HepG2 (cell line): ENCODE measurements around the gene DPP6. TPM values are rescaled to one million over a fixed set of nuclear protein-coding genes. Genes with fewer than 3 reads are reported as not detected.

Experiments
- ATAC-seq: fragments of 200-7000 bp; cut with Tn5 transposase; 3 replicates; pipeline ENCODE4 v1.9.1; 2020; ENCODE audit warnings: mild to moderate bottlenecking, moderate library complexity
- BruUV-seq: library from RNA; stranded (reverse); fragments of 400-500 nt; replicated peaks from 2 replicates; lab custom pipeline; 2021; lab: Mats Ljungman, UMichigan
- CTCF ChIA-PET: fragments of 300-600 bp; formaldehyde crosslinking; extraction: SDS; loops from one replicate; lab custom pipeline; 2021; ENCODE audit warnings: low total read pairs, inconsistent platforms, low intra/inter-chr PET ratio; lab: Yijun Ruan, JAX
- POLR2A ChIA-PET: fragments of 350-600 bp; sonication (Branson Sonifier 250); formaldehyde crosslinking; loops from one replicate; lab custom pipeline; 2020; ENCODE audit warnings: antibody characterized with exemption, inconsistent platforms; lab: Yijun Ruan, JAX
- DNase-seq: peaks from one replicate; pipeline ENCODE4 v3.0.0-alpha.2; 2015; ENCODE audit warnings: low spot score
- FAIRE-seq: peaks from 3 replicates; lab custom pipeline; 2011; peaks lifted over from hg19 to GRCh38; lab: Jason Lieb, UNC
- H2AFZ ChIP-seq: one replicate; pipeline ENCODE4 v1.6.1; 2011; ENCODE audit warnings: low read length, inconsistent platforms
- H3K27ac ChIP-seq: fragments of 300-600 bp; 3 replicates; pipeline ENCODE4 v1.8.0; 2011; ENCODE audit warnings: mixed run types, mild to moderate bottlenecking, mixed read lengths, low read length, inconsistent platforms; ENCODE audit not compliant: insufficient read depth; ENCODE audit errors: extremely low read length
- H3K27me3 ChIP-seq, 2 experiments: fragments of 200-600 bp in 1 of 2; 2 replicates in 1 of 2; 3 replicates in 1 of 2; pipeline versions ENCODE4 v1.6.0 to v1.8.0; 2011; ENCODE audit warnings: low read length in 2 of 2, mild to moderate bottlenecking in 2 of 2, moderate library complexity in 2 of 2, inconsistent platforms in 1 of 2; ENCODE audit not compliant: insufficient read depth in 2 of 2, control insufficient read depth in 1 of 2
- H3K36me3 ChIP-seq, 2 experiments: fragments of 200-600 bp in 1 of 2; replicated peaks in 1 of 2; 2 replicates in 1 of 2; 3 replicates in 1 of 2; pipeline versions ENCODE4 v1.5.1 to v1.8.0; 2011; ENCODE audit warnings: low read length in 2 of 2, inconsistent platforms in 1 of 2; ENCODE audit not compliant: insufficient read depth in 2 of 2, control insufficient read depth in 1 of 2
- H3K4me1 ChIP-seq: 2 replicates; pipeline ENCODE4 v1.5.1; 2012; ENCODE audit warnings: low read length, inconsistent platforms; ENCODE audit not compliant: insufficient read depth
- H3K4me2 ChIP-seq: 2 replicates; pipeline ENCODE4 v1.6.0; 2011; ENCODE audit warnings: low read depth, low read length, inconsistent platforms
- H3K4me3 ChIP-seq, 3 experiments: fragments of 200-600 bp in 1 of 3; sonication (generic), shearing (Covaris generic) in 1 of 3; replicated peaks in 1 of 3; 2 replicates each; pipeline ENCODE4 v1.5.1; 2011 to 2016; ENCODE audit warnings: low read length in 3 of 3, inconsistent platforms in 2 of 3, low read depth in 2 of 3, mild to moderate bottlenecking in 2 of 3, control low read depth in 1 of 3, mixed read lengths in 1 of 3; ENCODE audit not compliant: insufficient read depth in 1 of 3
- H3K79me2 ChIP-seq: one replicate; pipeline ENCODE4 v1.6.1; 2011; ENCODE audit warnings: low read length, inconsistent platforms; ENCODE audit not compliant: insufficient read depth
- H3K9ac ChIP-seq: 2 replicates; pipeline ENCODE4 v1.6.0; 2011; ENCODE audit warnings: mild to moderate bottlenecking, low read depth, low read length, inconsistent platforms; ENCODE audit not compliant: insufficient read depth
- H3K9me3 ChIP-seq: 2 replicates; pipeline ENCODE4 v1.5.1; 2012; ENCODE audit warnings: mild to moderate bottlenecking, low read length
- H4K20me1 ChIP-seq: 2 replicates; pipeline ENCODE4 v1.6.0; 2011; ENCODE audit warnings: inconsistent platforms, mild to moderate bottlenecking, low read length, moderate library complexity; ENCODE audit not compliant: insufficient read depth
- KLF11 ChIP-seq: IDR thresholded peaks from 2 replicates; pipeline ENCODE4 v1.6.1; 2016; ENCODE audit warnings: missing compliant biosample characterization
- MAF1 ChIP-seq: sonication (generic); formaldehyde crosslinking; IDR thresholded peaks from 2 replicates; pipeline ENCODE4 v1.5.0; 2020; ENCODE audit warnings: missing genetic modification reagents, borderline replicate concordance
- POLR2G ChIP-seq: fragments of 200-400 bp; formaldehyde crosslinking; IDR thresholded peaks from 2 replicates; pipeline ENCODE4 v1.6.1; 2018; ENCODE audit warnings: mild to moderate bottlenecking, low read depth, low read length, moderate library complexity
- SAFB2 ChIP-seq: sonication (generic); formaldehyde crosslinking; IDR thresholded peaks from 2 replicates; pipeline ENCODE4 v1.5.1; 2020; ENCODE audit warnings: missing genetic modification reagents, low read depth, mild to moderate bottlenecking, borderline replicate concordance
- SIN3B ChIP-seq: fragments of 150-350 bp; IDR thresholded peaks from 2 replicates; pipeline ENCODE4 v1.6.1; 2014; ENCODE audit warnings: low read length
- ZNF121 ChIP-seq: sonication (generic); formaldehyde crosslinking; IDR thresholded peaks from 2 replicates; pipeline ENCODE4 v1.5.0; 2020; ENCODE audit warnings: mild to moderate bottlenecking, missing genetic modification reagents
- ZNF496 ChIP-seq: sonication (generic); formaldehyde crosslinking; IDR thresholded peaks from 2 replicates; pipeline ENCODE4 v1.8.1; 2023; ENCODE audit warnings: mild to moderate bottlenecking, moderate library complexity, missing genetic modification reagents; ENCODE audit not compliant: insufficient replicate concordance
- ZNF567 ChIP-seq: sonication (generic); formaldehyde crosslinking; IDR thresholded peaks from 2 replicates; pipeline ENCODE4 v1.8.1; 2023; ENCODE audit warnings: mild to moderate bottlenecking, missing genetic modification reagents, borderline replicate concordance
- WGBS: methylation state at CpG from one replicate; pipeline ENCODE4 v1.1.6; 2017; ENCODE audit warnings: low lambda C conversion rate; 5-methylcytosine and 5-hydroxymethylcytosine counted together
- in situ Hi-C: cut with HindIII; loops from 2 replicates; pipeline ENCODE4 v1.10.0; 2017; ENCODE audit warnings: low pct_unique_long_range_greater_than_20kb; ENCODE audit not compliant: extremely low pct_ligation_motif_present
- intact Hi-C: fragments of 100-400 bp; cut with micrococcal nuclease; formaldehyde crosslinking; loops from one replicate; pipeline ENCODE4 v1.10.0; 2022; ENCODE audit not compliant: unreplicated experiment
- polyA plus RNA-seq, 8 experiments: library from polyadenylated mRNA; depleted of rRNA in 3 of 8; stranded (reverse) in 7 of 8; unstranded in 1 of 8; fragments of >200 nt; fragmentation: Illumina TruSeq in 4 of 8; extraction: Trizol in 4 of 8; gene quantifications; 2 replicates each; pipeline versions ENCODE4 v1.2.1 to v1.2.3, GENCODE V29; 2011 to 2016; ENCODE audit warnings: low read depth in 4 of 8, missing spikeins in 1 of 8, mixed read lengths in 1 of 8; ENCODE audit not compliant: insufficient read depth in 1 of 8
- total RNA-seq, 5 experiments: library from RNA; depleted of rRNA; stranded (reverse); fragments of >200 nt; fragmentation: Illumina TruSeq; extraction: Trizol; gene quantifications; 2 replicates each; pipeline ENCODE4 v1.2.3, GENCODE V29; 2016; ENCODE audit warnings: low read depth in 1 of 5
- TF ChIP-seq, protein P1 (sequence below): IDR thresholded peaks from 2 replicates; pipeline ENCODE4 v1.6.1; 2016
- TF ChIP-seq, protein P2 (sequence below): sonication (generic); formaldehyde crosslinking; IDR thresholded peaks from 2 replicates; pipeline ENCODE4 v1.8.0; 2022; ENCODE audit warnings: mild to moderate bottlenecking, missing genetic modification reagents, moderate library complexity
- TF ChIP-seq, protein P3 (sequence below): IDR thresholded peaks from 2 replicates; pipeline ENCODE4 v1.6.1; 2016; ENCODE audit warnings: mild to moderate bottlenecking
- TF ChIP-seq, protein P4 (sequence below): sonication (generic); formaldehyde crosslinking; IDR thresholded peaks from 2 replicates; pipeline ENCODE4 v1.5.0; 2020; ENCODE audit warnings: missing genetic modification reagents
- TF ChIP-seq, protein P5 (sequence below): sonication (generic); formaldehyde crosslinking; IDR thresholded peaks from 2 replicates; pipeline ENCODE4 v1.4.0; 2020; ENCODE audit warnings: missing genetic modification reagents

DPP6 gene
- total and polyA plus RNA-seq, 2 of the 13 experiments (the other 11 are each of a cell fraction or from before 2014, with no cell fraction given), result not detected

DNA sequence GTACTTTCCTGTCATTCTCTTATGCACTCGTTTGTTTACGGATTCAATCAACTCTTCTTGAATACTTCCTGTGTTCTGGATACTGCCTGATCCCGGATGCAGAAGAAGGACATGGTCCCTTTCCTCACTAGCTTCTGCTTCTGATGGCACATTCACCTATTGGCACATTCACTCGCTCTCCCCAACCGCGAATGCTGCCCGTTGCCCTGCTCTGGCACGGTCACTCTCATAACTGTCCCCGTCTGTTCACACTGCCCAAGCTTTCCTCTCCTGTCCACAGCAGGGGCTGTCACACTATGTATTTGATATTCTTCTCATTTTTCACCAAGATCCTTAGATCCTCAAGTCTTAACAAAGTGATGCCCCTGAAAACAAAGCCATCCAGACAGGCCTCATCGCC is 623.4 kb downstream of the DPP6 start:
- H3K79me2 ChIP-seq, result no peaks in the 10 kb centered on the region
- no peaks in the 10 kb centered on the region for H3K4me1 ChIP-seq
- TF ChIP-seq, protein P1, sequence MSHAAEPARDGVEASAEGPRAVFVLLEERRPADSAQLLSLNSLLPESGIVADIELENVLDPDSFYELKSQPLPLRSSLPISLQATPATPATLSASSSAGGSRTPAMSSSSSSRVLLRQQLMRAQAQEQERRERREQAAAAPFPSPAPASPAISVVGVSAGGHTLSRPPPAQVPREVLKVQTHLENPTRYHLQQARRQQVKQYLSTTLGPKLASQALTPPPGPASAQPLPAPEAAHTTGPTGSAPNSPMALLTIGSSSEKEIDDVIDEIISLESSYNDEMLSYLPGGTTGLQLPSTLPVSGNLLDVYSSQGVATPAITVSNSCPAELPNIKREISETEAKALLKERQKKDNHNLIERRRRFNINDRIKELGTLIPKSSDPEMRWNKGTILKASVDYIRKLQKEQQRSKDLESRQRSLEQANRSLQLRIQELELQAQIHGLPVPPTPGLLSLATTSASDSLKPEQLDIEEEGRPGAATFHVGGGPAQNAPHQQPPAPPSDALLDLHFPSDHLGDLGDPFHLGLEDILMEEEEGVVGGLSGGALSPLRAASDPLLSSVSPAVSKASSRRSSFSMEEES (CRISPR knock-in tag), result no peak
- TF ChIP-seq, protein P2, sequence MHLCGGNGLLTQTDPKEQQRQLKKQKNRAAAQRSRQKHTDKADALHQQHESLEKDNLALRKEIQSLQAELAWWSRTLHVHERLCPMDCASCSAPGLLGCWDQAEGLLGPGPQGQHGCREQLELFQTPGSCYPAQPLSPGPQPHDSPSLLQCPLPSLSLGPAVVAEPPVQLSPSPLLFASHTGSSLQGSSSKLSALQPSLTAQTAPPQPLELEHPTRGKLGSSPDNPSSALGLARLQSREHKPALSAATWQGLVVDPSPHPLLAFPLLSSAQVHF (CRISPR knock-in tag), result no peak
- no peak for TF ChIP-seq SAFB2
- no peak for TF ChIP-seq ZNF567
- no peak for TF ChIP-seq MAF1 (CRISPR knock-in tag)
- no peak for TF ChIP-seq ZNF496
- TF ChIP-seq, protein P3, sequence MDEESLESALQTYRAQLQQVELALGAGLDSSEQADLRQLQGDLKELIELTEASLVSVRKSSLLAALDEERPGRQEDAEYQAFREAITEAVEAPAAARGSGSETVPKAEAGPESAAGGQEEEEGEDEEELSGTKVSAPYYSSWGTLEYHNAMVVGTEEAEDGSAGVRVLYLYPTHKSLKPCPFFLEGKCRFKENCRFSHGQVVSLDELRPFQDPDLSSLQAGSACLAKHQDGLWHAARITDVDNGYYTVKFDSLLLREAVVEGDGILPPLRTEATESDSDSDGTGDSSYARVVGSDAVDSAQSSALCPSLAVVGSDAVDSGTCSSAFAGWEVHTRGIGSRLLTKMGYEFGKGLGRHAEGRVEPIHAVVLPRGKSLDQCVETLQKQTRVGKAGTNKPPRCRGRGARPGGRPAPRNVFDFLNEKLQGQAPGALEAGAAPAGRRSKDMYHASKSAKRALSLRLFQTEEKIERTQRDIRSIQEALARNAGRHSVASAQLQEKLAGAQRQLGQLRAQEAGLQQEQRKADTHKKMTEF (CRISPR knock-in tag), result no peak
- TF ChIP-seq SIN3B, result no peak
- TF ChIP-seq, protein P4, sequence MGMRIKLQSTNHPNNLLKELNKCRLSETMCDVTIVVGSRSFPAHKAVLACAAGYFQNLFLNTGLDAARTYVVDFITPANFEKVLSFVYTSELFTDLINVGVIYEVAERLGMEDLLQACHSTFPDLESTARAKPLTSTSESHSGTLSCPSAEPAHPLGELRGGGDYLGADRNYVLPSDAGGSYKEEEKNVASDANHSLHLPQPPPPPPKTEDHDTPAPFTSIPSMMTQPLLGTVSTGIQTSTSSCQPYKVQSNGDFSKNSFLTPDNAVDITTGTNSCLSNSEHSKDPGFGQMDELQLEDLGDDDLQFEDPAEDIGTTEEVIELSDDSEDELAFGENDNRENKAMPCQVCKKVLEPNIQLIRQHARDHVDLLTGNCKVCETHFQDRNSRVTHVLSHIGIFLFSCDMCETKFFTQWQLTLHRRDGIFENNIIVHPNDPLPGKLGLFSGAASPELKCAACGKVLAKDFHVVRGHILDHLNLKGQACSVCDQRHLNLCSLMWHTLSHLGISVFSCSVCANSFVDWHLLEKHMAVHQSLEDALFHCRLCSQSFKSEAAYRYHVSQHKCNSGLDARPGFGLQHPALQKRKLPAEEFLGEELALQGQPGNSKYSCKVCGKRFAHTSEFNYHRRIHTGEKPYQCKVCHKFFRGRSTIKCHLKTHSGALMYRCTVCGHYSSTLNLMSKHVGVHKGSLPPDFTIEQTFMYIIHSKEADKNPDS, result no peak
- TF ChIP-seq, protein P5, sequence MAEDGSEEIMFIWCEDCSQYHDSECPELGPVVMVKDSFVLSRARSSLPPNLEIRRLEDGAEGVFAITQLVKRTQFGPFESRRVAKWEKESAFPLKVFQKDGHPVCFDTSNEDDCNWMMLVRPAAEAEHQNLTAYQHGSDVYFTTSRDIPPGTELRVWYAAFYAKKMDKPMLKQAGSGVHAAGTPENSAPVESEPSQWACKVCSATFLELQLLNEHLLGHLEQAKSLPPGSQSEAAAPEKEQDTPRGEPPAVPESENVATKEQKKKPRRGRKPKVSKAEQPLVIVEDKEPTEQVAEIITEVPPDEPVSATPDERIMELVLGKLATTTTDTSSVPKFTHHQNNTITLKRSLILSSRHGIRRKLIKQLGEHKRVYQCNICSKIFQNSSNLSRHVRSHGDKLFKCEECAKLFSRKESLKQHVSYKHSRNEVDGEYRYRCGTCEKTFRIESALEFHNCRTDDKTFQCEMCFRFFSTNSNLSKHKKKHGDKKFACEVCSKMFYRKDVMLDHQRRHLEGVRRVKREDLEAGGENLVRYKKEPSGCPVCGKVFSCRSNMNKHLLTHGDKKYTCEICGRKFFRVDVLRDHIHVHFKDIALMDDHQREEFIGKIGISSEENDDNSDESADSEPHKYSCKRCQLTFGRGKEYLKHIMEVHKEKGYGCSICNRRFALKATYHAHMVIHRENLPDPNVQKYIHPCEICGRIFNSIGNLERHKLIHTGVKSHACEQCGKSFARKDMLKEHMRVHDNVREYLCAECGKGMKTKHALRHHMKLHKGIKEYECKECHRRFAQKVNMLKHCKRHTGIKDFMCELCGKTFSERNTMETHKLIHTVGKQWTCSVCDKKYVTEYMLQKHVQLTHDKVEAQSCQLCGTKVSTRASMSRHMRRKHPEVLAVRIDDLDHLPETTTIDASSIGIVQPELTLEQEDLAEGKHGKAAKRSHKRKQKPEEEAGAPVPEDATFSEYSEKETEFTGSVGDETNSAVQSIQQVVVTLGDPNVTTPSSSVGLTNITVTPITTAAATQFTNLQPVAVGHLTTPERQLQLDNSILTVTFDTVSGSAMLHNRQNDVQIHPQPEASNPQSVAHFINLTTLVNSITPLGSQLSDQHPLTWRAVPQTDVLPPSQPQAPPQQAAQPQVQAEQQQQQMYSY (CRISPR knock-in tag), result no peak
- TF ChIP-seq POLR2G, result no peak
- TF ChIP-seq ZNF121 (CRISPR knock-in tag), result no peak
- TF ChIP-seq KLF11, result no peak
- POLR2A ChIA-PET, result no interaction called here
- WGBS, result 57% methylated on average over 10 of the region's 10 CpGs
- no peak overlapping the region for H3K4me2 ChIP-seq
- CTCF ChIA-PET, result no interaction called here
- FAIRE-seq, result no peak
- H3K27me3 ChIP-seq, result peaks cover 3 to 14% of the 10 kb centered on the region in 2 experiments; a peak in 2 of 5 replicates
- no peaks in the 10 kb centered on the region for H4K20me1 ChIP-seq
- H3K36me3 ChIP-seq, result no peaks in the 10 kb centered on the region
- no peak overlapping the region for H3K9ac ChIP-seq
- H3K4me3 ChIP-seq, result no peak overlapping the region
- intact Hi-C loops (no loop called here), in situ Hi-C loops (no loop called here)
- H3K9me3 ChIP-seq, result no peaks in the 10 kb centered on the region
- DNase-seq, result no peak
- no TSS peak for BruUV-seq
- no peak overlapping the region for H3K27ac ChIP-seq
- no peak overlapping the region for H2AFZ ChIP-seq
- ATAC-seq, result no peak
